SK-N-SH treated with all-trans-retinoic acid at 6 μM for 48 hours (cell line): ENCODE data around the gene PTPRC.
"Not testable (repeated sequence)": the region's sequence is repeated elsewhere in the genome, so short reads cannot be mapped to it uniquely, and the experiment has no call there.

ENCODE experiments used
- ARNTL ChIP-seq: fragments of 450-650 bp; formaldehyde crosslinking; IDR thresholded peaks from 2 replicates; pipeline ENCODE4 v1.5.0; 2020; ENCODE audit warnings: low read depth, mild to moderate bottlenecking, moderate library complexity, borderline replicate concordance
- CSDC2 ChIP-seq: fragments of 250-450 bp; sonication (Bioruptor Pico); IDR thresholded peaks from 2 replicates; pipeline ENCODE4 v1.5.0; 2020; ENCODE audit warnings: mild to moderate bottlenecking, moderate library complexity
- PATZ1 ChIP-seq: fragments of 250-450 bp; sonication (Bioruptor Pico); IDR thresholded peaks from 2 replicates; pipeline ENCODE4 v1.8.0; 2020; ENCODE audit warnings: mild to moderate bottlenecking, moderate library complexity, borderline replicate concordance
- ZFP3 ChIP-seq: fragments of 250-450 bp; sonication (Bioruptor Pico); IDR thresholded peaks from 2 replicates; pipeline ENCODE4 v1.5.0; 2020; ENCODE audit warnings: mild to moderate bottlenecking, moderate library complexity
- ZNF70 ChIP-seq: fragments of 450-650 bp; formaldehyde crosslinking; IDR thresholded peaks from 2 replicates; pipeline ENCODE4 v1.5.0; 2020; ENCODE audit warnings: mild to moderate bottlenecking, moderate library complexity

DNA sequence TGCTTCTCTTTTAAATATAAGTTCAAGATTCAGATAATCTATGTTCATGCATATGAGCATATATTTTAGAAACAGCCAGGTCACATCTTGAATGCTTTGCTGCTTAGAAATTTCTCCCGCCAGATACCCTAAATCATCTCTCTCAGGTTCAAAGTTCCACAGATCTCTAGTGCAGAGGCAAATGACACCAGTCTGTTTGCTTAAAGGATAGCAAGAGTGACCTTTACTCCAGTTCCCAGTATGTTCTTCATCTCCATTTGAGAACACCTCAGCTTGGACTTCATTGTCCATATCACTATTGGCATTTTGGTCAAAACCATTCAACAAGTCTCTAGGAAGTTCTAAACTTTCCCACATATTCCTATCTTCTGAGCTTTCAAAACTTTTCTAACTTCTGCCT is 37.5 kb upstream of the PTPRC start:
- TF ChIP-seq PATZ1 (CRISPR knock-in tag); CSDC2 (CRISPR knock-in tag); ZFP3 (CRISPR knock-in tag); ZNF70; ARNTL (CRISPR knock-in tag): not testable (repeated sequence)
